ENCODE measurements around the gene TEKT3.

DNA sequence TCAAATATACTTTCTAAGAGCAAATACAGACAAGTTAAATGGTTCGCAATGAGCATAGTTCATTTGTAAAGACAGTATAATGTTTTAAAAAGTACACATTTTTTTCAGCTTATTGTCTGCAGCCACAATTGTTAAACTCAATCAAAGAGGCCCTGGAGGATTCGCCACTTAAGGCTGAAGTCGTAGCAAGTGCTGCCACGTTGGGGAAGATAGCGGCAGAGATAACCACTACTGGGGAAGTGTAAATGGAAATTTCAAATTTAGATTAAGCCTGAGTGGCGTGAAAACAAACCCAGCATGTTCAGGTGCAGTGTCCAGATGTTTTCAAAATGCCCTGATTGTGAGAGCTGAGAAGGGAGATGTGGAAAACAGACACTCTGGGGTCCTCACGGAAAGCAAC lies 84.7 kb downstream of the TEKT3 start:
- TF ChIP-seq POLR2A (IDR thresholded peaks at IDR 0.05; ENCODE audit: low read length), result no peak
- no peak for TF ChIP-seq GATA1 (IDR thresholded peaks at IDR 0.05; ENCODE audit: low read depth, low read length)

All from erythroblast (primary cell).